HG03025 (cell line): ENCODE results near the gene RNF31.
"Not testable (repeated sequence)": the region's sequence is repeated elsewhere in the genome, so short reads cannot be mapped to it uniquely, and the experiment has no call there.

ENCODE experiments used
- ATAC-seq: cut with Tn5 transposase; IDR thresholded peaks from one replicate; pipeline ENCODE4 v1.9.1; 2021; ENCODE audit warnings: mild to moderate bottlenecking, moderate library complexity; ENCODE audit not compliant: unreplicated experiment, low FRiP score

The RNF31 gene

GRCh38 chr14:24196071-24197055, 49.1 kb downstream of the RNF31 start:
- peak; percentile 20 for ATAC-seq

- no peak for ATAC-seq
Observed at GRCh38 chr14:24197056-24197450, 49.8 kb downstream of the RNF31 start.

- no peak for ATAC-seq
Observed at GRCh38 chr14:24198814-24199524, 51.7 kb downstream of the RNF31 start.

GRCh38 chr14:24202538-24202937, 55.2 kb downstream of the RNF31 start:
- ATAC-seq, result not testable (repeated sequence)

- ATAC-seq, result not testable (repeated sequence)
Observed at GRCh38 chr14:24203249-24203886, 56.1 kb downstream of the RNF31 start.

GRCh38 chr14:24204163-24205146, 57.2 kb downstream of the RNF31 start:
- ATAC-seq, result no peak

GRCh38 chr14:24206260-24207103, 59.2 kb downstream of the RNF31 start:
- no peak for ATAC-seq

GRCh38 chr14:24207104-24207551, 59.8 kb downstream of the RNF31 start:
- ATAC-seq, result no peak

- no peak for ATAC-seq
Observed at GRCh38 chr14:24207625-24208024, 60.3 kb downstream of the RNF31 start.
